Pancreas (tissue), 10 donors: ENCODE data around the gene DYNC2I2. TPM values are rescaled to one million over a fixed set of nuclear protein-coding genes. Genes with fewer than 3 reads are reported as not detected.

Experiments used
- ATAC-seq, 4 donors: fragments of 200-7000 bp; cut with Tn5 transposase; one replicate each; pipeline versions ENCODE4 v1.8.0 to v1.9.1; 2020; ENCODE audit warnings: mild to moderate bottlenecking in 4 of 4, moderate library complexity in 4 of 4
- DNase-seq, 6 donors: peaks; one replicate each; pipeline ENCODE4 v3.0.0-alpha.2; 2020
- FAIRE-seq: peaks from 2 replicates; lab custom pipeline; 2012; peaks lifted over from hg19 to GRCh38; lab: Jason Lieb, UNC
- H3K27ac ChIP-seq, 4 donors: fragments of 200-600 bp; sonication (generic); 1 replicate in 3 of 4; 2 replicates in 1 of 4; pipeline versions ENCODE4 v1.5.0 to v1.8.0; 2020
- H3K27me3 ChIP-seq, 4 donors: fragments of 200-600 bp; one replicate each; pipeline ENCODE4 v1.8.0; 2021
- H3K36me3 ChIP-seq, 3 donors: fragments of 200-600 bp; sonication (generic) in 1 of 3; one replicate each; pipeline versions ENCODE4 v1.5.0 to v1.8.0; 2020 to 2021
- H3K4me1 ChIP-seq, 3 donors: fragments of 200-600 bp; one replicate each; pipeline ENCODE4 v1.8.0; 2021
- H3K4me3 ChIP-seq, 4 donors: fragments of 200-600 bp; sonication (generic) in 2 of 4; one replicate each; pipeline versions ENCODE4 v1.5.0 to v1.8.0; 2020 to 2021
- H3K9me3 ChIP-seq, 4 donors: fragments of 200-600 bp; one replicate each; pipeline ENCODE4 v1.8.0; 2021
- WGBS, 2 donors: extraction: QIAGEN DNeasy Blood & Tissue Kit; methylation state at CpG; one replicate each; pipeline ENCODE4 v1.1.7; 2013; 5-methylcytosine and 5-hydroxymethylcytosine counted together
- intact Hi-C, 3 donors: fragments of 100-400 bp; cut with DNase I; formaldehyde crosslinking; loops; one replicate each; pipeline versions ENCODE4 v1.11.1 to v1.14.2; 2022
- polyA plus RNA-seq, 2 donors: library from polyadenylated mRNA; stranded (reverse); fragments of 200-250 nt; gene quantifications; one replicate each; pipeline ENCODE4 v1.2.3, GENCODE V29; 2013
- total RNA-seq, 6 donors: library from RNA; stranded (reverse); fragmentation: NEBNext Ultra II Directional in 4 of 6; extraction: Animal tissue kit (Norgen Biotek cat#: 25700) in 4 of 6; gene quantifications; one replicate each; pipeline versions ENCODE4 v1.2.1 to v1.2.4, GENCODE V29; 2021 to 2023
- TF ChIP-seq, protein P1 (sequence below), 4 donors: fragments of 200-600 bp; sonication (generic) in 3 of 4; IDR thresholded peaks; one replicate each; pipeline versions ENCODE4 v1.5.0 to v1.8.0; 2021; ENCODE audit warnings: antibody characterized with exemption in 4 of 4
- donor health status: healthy with polysubstance abuse.
- donor health status: DM: no; HTN: no; CAD: no; lungs with moderate emphysema.
- donor health status: DM: no; HTN: no; CAD: no.
- donor health status: control.
- donor health status: control.
- donor health status: Bipolar disorder and iron deficiency.
- donor health status: DM: yes; HTN: yes; CAD: no.
- donor health status: DM: no; HTN: no; CAD: no.
- donor health status: DM: no; HTN: no; CAD: no.
- donor health status: DM: yes; HTN: yes; CAD: no.

DYNC2I2 gene
- total and polyA plus RNA-seq, 8 donors: 19.5 to 90.3 (median 21.7) TPM

DNA sequence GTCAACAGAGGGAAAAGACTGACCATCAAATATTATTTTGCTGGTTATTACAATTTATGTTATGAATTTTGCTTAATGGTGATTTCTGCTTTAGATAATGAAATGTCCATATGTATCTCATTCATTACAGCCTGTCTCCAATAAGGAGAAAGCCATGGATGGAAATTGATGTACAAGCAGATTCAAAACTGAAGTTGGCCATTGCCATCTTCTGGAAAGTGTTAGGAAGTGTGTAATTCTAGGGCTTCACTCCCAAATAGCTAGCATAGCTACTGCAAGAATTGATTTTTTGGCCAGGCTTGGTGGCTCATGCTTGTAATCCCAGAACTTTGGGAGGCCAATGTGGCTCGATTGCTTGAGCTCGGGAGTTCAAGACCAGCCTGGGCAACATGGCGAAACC, 45.8 kb downstream of the DYNC2I2 start:
- 89 to 94% methylated on average over 3 of the region's 3 CpGs for WGBS, 2 donors
- H3K27ac ChIP-seq: no peak overlapping the region
- TF ChIP-seq, protein P1, sequence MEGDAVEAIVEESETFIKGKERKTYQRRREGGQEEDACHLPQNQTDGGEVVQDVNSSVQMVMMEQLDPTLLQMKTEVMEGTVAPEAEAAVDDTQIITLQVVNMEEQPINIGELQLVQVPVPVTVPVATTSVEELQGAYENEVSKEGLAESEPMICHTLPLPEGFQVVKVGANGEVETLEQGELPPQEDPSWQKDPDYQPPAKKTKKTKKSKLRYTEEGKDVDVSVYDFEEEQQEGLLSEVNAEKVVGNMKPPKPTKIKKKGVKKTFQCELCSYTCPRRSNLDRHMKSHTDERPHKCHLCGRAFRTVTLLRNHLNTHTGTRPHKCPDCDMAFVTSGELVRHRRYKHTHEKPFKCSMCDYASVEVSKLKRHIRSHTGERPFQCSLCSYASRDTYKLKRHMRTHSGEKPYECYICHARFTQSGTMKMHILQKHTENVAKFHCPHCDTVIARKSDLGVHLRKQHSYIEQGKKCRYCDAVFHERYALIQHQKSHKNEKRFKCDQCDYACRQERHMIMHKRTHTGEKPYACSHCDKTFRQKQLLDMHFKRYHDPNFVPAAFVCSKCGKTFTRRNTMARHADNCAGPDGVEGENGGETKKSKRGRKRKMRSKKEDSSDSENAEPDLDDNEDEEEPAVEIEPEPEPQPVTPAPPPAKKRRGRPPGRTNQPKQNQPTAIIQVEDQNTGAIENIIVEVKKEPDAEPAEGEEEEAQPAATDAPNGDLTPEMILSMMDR (IDR thresholded peaks at IDR 0.05): no peak
- ATAC-seq: no peak
- H3K27me3 ChIP-seq: no peaks in the 10 kb centered on the region
- H3K9me3 ChIP-seq: no peaks in the 10 kb centered on the region
- peaks cover 9 to 13% (median 10%) of the 10 kb centered on the region in 3 donors for H3K4me1 ChIP-seq
- no peak overlapping the region for H3K4me3 ChIP-seq
- H3K36me3 ChIP-seq: peaks cover 0 to 71% (median 40%) of the 10 kb centered on the region in 3 donors
- no peak for DNase-seq
- no peak for FAIRE-seq
- intact Hi-C loops: no loop called here

DNA sequence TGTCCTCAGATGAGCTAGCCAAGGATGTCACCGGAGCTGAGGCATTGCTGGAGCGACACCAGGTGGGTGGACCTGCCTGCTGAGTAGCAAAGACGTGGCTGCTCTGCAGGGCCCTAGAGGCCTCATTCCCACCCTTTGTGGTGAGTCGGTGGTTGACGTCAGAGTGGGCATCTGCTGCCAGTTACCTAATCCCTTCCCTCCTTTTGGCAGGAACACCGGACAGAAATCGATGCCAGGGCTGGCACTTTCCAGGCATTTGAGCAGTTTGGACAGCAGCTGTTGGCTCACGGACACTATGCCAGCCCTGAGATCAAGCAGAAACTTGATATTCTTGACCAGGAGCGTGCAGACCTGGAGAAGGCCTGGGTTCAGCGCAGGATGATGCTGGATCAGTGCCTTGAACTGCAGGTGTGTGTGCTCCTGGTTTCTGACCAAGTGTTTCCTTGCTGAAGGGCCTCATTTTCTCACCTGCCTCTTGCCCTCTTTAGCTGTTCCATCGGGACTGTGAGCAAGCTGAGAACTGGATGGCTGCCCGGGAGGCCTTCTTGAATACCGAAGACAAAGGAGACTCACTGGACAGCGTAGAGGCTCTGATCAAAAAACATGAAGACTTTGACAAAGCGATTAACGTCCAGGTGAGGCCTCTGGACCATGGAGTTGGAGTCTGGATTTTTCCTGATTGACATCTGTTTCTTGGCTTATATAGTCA, 48.9 kb downstream of the DYNC2I2 start:
- Histone ChIP-seq H3K27ac (peak overlapping the region; percentile 63 to 69 (median 64)), H3K9me3 (no peaks in the 10 kb centered on the region), H3K36me3 (peaks cover 0 to 61% (median 23%) of the 10 kb centered on the region in 3 donors), H3K27me3 (no peaks in the 10 kb centered on the region), H3K4me3 (no peak overlapping the region), H3K4me1 (peaks cover 9 to 13% (median 10%) of the 10 kb centered on the region in 3 donors)
- TF ChIP-seq, protein P1 (IDR thresholded peaks at IDR 0.05): no peak
- DNase-seq: peak; percentile 85 to 99 (median 97)
- intact Hi-C loops: no loop called here
- FAIRE-seq: no peak
- 30 to 36% methylated on average over 16 of the region's 16 CpGs for WGBS, 2 donors
- ATAC-seq: peak; percentile 94 to 96 (median 96)

DNA sequence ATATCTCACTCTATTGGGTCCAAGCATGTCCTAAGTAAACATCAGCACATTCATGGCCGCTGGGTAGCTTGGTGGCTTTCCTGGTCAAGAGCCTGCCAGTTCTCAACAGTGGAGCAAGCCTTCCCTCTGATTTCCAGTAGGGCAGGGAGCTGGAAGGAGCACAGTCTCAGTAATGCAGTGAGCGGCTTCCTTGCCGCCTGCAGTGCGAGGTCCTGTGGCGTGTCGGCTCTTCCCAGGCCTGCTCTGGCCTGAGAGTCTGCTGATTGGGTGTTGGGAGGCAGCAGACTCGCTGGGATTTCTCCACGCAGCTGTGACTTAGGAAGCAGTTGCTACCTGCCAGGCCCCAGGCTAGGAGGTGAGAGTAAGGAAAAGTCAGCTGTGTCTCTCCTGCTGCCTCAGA, 53.0 kb downstream of the DYNC2I2 start:
- peaks cover 0 to 45% (median 19%) of the 10 kb centered on the region in 3 donors for H3K36me3 ChIP-seq
- WGBS, 2 donors: 87 to 88% methylated on average over 8 of the region's 8 CpGs
- ATAC-seq: no peak
- peak in 1 of 6 donors; percentile 25 for DNase-seq
- H3K4me3 ChIP-seq: no peak overlapping the region
- intact Hi-C loops: no loop called here
- no peaks in the 10 kb centered on the region for H3K27me3 ChIP-seq
- no peaks in the 10 kb centered on the region for H3K9me3 ChIP-seq
- peaks cover 7 to 12% (median 8%) of the 10 kb centered on the region in 3 donors for H3K4me1 ChIP-seq
- H3K27ac ChIP-seq: no peak overlapping the region
- TF ChIP-seq, protein P1 (IDR thresholded peaks at IDR 0.05): no peak
- no peak for FAIRE-seq

DNA sequence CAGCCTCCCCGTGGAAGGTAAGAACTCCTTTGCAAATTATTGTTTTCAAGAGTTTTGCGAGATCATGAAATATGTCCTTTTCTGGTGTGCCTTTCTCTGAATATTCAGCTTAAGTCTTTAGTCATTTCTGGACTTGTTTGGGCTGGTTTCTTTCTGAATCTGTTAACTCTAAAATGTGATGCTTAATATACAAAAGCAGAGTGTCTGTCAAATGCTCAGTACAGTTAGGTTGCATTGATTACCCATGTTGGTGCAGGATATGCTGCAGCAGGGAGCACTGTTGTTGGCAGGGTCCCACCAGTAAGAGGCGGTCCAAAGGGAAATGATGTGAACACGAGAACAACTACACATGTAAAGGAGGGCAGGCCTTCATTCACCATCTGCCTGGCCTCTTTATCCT, 56.5 kb downstream of the DYNC2I2 start:
- H3K4me1 ChIP-seq: no peaks in the 10 kb centered on the region
- intact Hi-C loops: no loop called here
- ATAC-seq (no peak), DNase-seq (no peak), FAIRE-seq (no peak)
- no peak overlapping the region for H3K4me3 ChIP-seq
- WGBS, 2 donors: 84% methylated on average over 4 of the region's 4 CpGs
- no peaks in the 10 kb centered on the region for H3K9me3 ChIP-seq
- H3K27me3 ChIP-seq: no peaks in the 10 kb centered on the region
- TF ChIP-seq, protein P1 (IDR thresholded peaks at IDR 0.05): no peak
- H3K36me3 ChIP-seq: peaks cover 5 to 64% (median 19%) of the 10 kb centered on the region in 3 donors
- H3K27ac ChIP-seq: no peak overlapping the region

DNA sequence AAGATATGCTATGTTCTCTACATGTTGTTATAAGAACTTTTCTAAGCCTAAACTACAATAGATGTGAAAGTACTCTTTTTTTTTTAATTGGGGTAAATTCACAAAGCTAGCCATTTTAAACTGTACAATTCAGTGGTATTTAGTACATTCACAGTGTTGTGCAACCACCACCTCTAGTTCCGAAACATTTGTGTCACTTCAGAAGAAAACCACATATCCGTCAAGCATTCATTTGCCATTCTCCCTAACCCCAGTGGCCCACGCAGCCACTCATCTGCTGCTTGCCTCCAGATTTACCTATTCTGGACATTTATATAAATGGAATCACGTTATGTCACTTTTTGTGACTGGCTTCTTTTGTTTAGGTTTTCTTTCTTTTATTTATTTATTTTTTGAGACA, 61.2 kb downstream of the DYNC2I2 start:
- H3K36me3 ChIP-seq: peaks cover 5 to 85% (median 41%) of the 10 kb centered on the region in 3 donors
- H3K4me1 ChIP-seq: no peaks in the 10 kb centered on the region
- TF ChIP-seq, protein P1 (IDR thresholded peaks at IDR 0.05): no peak
- ATAC-seq: no peak
- intact Hi-C loops: no loop called here
- H3K27me3 ChIP-seq: no peaks in the 10 kb centered on the region
- no peak overlapping the region for H3K4me3 ChIP-seq
- H3K9me3 ChIP-seq: no peaks in the 10 kb centered on the region
- WGBS, 2 donors: 92 to 93% methylated on average over 4 of the region's 4 CpGs
- no peak overlapping the region for H3K27ac ChIP-seq
- DNase-seq: no peak
- no peak for FAIRE-seq
